Left lung (tissue), 10 donors: ENCODE data around the gene ATP6V0C. TPM values are rescaled to one million over a fixed set of nuclear protein-coding genes. Genes with fewer than 3 reads are reported as not detected.
"Not testable (repeated sequence)": the region's sequence is repeated elsewhere in the genome, so short reads cannot be mapped to it uniquely, and the experiment has no call there.

Experiments used
- ATAC-seq: fragments of 200-7000 bp; cut with Tn5 transposase; one replicate; pipeline ENCODE4 v1.9.1; 2020; ENCODE audit warnings: moderate library complexity
- DNase-seq, 4 donors: peaks; one replicate each; pipeline ENCODE4 v3.0.0-alpha.2; 2013 to 2020
- H3K27ac ChIP-seq, 2 donors: fragments of 200-600 bp; sonication (generic) in 1 of 2; one replicate each; pipeline versions ENCODE4 v1.5.0 to v1.8.0; 2020 to 2021
- H3K27me3 ChIP-seq, 2 donors: fragments of 200-600 bp; sonication (generic) in 1 of 2; one replicate each; pipeline versions ENCODE4 v1.5.0 to v1.8.0; 2020 to 2021
- H3K36me3 ChIP-seq, 2 donors: fragments of 200-600 bp; sonication (generic) in 1 of 2; one replicate each; pipeline versions ENCODE4 v1.5.0 to v1.8.0; 2020 to 2021
- H3K4me1 ChIP-seq, 2 donors: fragments of 200-600 bp; one replicate each; pipeline ENCODE4 v1.8.0; 2021
- H3K4me3 ChIP-seq, 2 donors: fragments of 200-600 bp; sonication (generic) in 1 of 2; one replicate each; pipeline versions ENCODE4 v1.5.0 to v1.8.0; 2020 to 2021; ENCODE audit warnings: mild to moderate bottlenecking in 1 of 2
- H3K9me3 ChIP-seq, 2 donors: fragments of 200-600 bp; sonication (generic) in 1 of 2; one replicate each; pipeline versions ENCODE4 v1.5.0 to v1.8.0; 2020 to 2021
- intact Hi-C, 2 donors: fragments of 100-400 bp; cut with DNase I; formaldehyde crosslinking; loops; one replicate each; pipeline versions ENCODE4 v1.11.2 to v1.14.2; 2022
- polyA plus RNA-seq, 6 donors: library from polyadenylated mRNA; unstranded; fragments of 120-200 nt; gene quantifications; one replicate each; pipeline ENCODE4 v1.2.1, GENCODE V29; 2013; ENCODE audit not compliant: insufficient read length in 6 of 6
- total RNA-seq, 2 donors: library from RNA; stranded (reverse); fragmentation: NEBNext Ultra II Directional; extraction: Animal tissue kit (Norgen Biotek cat#: 25700); gene quantifications; one replicate each; pipeline ENCODE4 v1.2.1, GENCODE V29; 2021
- TF ChIP-seq, protein P1 (sequence below), 2 donors: fragments of 200-600 bp; sonication (generic) in 1 of 2; IDR thresholded peaks; one replicate each; pipeline versions ENCODE4 v1.5.0 to v1.8.0; 2021; ENCODE audit warnings: antibody characterized with exemption in 2 of 2
- donor health status: DM: no; HTN: yes; CAD: no.
- donor health status: DM: no; HTN: no; CAD: no.

ATP6V0C gene
- total and polyA plus RNA-seq, 8 donors, result 76.6 to 333 (median 102) TPM

DNA sequence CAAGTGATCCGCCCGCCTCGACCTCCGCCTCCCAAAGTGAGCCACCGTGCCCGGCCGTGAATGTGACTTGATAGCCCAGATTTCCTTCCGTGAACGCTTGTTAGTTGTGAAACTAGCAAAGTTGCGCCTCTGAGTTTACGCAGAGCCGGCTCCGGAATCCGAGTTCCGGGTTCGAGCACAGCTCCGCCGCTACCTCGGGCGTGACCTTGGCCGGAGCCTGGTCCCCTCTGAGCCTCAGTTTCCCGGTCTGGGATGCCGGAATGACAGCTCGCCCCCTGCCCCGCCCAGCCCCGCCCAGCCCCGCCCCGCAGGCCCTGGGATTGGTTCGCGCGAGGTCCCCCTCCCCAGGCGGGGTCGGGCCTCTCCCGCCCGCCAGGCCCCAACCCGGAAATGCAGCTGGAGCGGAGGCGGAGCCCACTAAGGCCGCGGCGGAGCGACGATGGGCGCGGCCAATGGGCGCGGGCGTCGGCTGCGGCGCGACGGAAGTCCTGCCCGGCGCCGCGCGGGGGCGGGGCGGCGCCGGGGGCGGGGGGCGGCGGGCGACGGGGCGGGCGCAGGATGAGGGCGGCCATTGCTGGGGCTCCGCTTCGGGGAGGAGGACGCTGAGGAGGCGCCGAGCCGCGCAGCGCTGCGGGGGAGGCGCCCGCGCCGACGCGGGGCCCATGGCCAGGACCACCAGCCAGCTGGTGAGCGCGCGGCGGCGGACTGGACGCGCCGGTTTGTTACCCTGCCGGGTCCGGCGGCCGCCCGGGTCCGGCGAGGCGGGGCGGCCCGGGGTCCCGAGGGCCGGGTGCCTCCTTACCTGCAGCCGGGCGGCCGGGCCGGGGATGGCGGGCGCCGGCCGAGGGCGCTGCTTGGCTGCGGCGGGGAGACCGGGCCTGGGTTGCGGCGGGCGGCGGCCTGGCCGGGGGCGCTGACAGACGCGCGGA is 24.0 kb downstream of the ATP6V0C start, which contains the start of gene PDPK1:
Gene PDPK1 (plus strand): TSS at position 571 of the 929 bp plus-strand sequence. CDS start 92 bp downstream, at position 663.
- intact Hi-C loops, result no loop called here
- peak; percentile 92 to 98 (median 96) for DNase-seq
- Histone ChIP-seq H3K36me3 (peaks cover 0 to 5% of the 10 kb centered on the region in 2 donors), H3K27ac (peak within 1 kb of the TSS; percentile 79 to 92), H3K27me3 (no peaks in the 10 kb centered on the region), H3K4me3 (peak within 1 kb of the TSS; percentile 50 to 60), H3K4me1 (peaks cover 15 to 72% of the 10 kb centered on the region in 2 donors), H3K9me3 (no peaks in the 10 kb centered on the region)
- ATAC-seq, result peak; percentile 94
- TF ChIP-seq, protein P1, sequence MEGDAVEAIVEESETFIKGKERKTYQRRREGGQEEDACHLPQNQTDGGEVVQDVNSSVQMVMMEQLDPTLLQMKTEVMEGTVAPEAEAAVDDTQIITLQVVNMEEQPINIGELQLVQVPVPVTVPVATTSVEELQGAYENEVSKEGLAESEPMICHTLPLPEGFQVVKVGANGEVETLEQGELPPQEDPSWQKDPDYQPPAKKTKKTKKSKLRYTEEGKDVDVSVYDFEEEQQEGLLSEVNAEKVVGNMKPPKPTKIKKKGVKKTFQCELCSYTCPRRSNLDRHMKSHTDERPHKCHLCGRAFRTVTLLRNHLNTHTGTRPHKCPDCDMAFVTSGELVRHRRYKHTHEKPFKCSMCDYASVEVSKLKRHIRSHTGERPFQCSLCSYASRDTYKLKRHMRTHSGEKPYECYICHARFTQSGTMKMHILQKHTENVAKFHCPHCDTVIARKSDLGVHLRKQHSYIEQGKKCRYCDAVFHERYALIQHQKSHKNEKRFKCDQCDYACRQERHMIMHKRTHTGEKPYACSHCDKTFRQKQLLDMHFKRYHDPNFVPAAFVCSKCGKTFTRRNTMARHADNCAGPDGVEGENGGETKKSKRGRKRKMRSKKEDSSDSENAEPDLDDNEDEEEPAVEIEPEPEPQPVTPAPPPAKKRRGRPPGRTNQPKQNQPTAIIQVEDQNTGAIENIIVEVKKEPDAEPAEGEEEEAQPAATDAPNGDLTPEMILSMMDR (IDR thresholded peaks at IDR 0.05), result no peak

DNA sequence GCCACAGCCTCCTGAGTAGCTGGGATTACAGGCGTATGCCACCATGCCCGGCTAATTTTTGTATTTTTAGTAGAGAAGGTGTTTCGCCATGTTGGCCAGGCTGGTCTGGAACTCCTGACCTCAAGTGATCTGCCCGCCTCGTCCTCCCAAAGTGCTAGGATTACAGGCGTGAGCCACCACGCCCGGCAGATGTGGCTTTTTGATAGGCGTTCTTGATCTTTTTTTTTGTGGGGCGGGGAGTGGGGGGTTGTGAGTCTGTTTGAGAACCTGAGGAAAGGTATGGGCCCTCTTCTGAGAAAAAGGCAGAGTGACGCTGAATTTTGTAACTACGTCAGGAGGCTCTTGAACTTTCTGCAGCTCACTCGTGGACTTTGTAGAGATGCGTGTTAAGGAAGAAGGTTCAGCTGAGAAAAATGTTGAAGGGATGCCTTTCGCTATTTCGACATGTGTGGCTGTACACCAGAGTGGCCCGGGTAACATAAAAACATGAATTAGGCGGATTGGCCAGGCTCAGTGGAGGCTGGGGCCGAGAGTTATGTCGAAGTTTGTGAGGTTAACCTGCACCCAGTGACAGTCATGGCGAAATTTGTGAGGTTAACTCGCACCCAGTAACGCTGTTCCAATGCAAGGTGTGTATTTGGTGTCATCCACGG is 25.6 kb downstream of the ATP6V0C start:
- intact Hi-C loops, result not testable (repeated sequence)

DNA sequence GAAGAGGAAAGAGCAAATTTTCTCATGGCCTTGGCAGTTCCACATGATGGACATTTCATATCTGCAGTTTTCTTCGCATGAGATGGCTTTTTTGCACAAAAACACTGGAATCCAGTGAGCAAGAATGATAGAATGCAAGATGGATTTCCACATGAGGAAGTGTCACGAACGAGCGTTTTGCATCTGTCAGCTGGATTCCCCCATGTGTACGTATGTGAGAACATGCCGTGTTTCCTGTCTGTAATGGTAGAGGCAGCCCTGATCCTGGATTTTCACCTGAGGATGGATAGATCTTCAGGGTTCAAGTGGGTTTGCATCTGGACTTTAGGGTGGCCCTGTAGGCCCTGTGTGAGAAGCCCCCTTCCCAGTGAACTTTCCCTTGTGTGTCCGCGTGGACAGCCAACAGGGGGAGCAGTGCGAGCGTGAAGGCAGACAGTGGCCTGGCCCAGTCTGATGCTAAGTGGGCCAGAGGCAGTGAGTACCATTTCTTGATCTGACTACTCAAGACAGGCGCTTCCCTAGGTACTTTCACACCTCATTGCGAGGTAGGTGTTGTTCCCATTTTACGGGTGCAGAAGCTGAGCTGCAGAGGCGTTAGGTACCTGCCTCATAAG is 26.2 kb downstream of the ATP6V0C start:
- H3K9me3 ChIP-seq, intact Hi-C loops, ATAC-seq, H3K27me3 ChIP-seq: not testable (repeated sequence)
- Histone ChIP-seq H3K36me3 (peaks cover 0 to 11% of the 10 kb centered on the region in 2 donors), H3K4me3 (peak overlapping the region in 1 of 2 donors; percentile 60), H3K27ac (peak overlapping the region in 1 of 2 donors; percentile 50), H3K4me1 (peaks cover 13 to 55% of the 10 kb centered on the region in 2 donors)
- peak in 1 of 4 donors; percentile 35 for DNase-seq

More for the DNA sequence above, 25.6 kb downstream of the ATP6V0C start:
- H3K27me3 ChIP-seq, ATAC-seq, H3K36me3 ChIP-seq, H3K9me3 ChIP-seq: not testable (repeated sequence)
- peaks cover 13 to 60% of the 10 kb centered on the region in 2 donors for H3K4me1 ChIP-seq
- H3K4me3 ChIP-seq, result peak overlapping the region in 1 of 2 donors; percentile 60
- H3K27ac ChIP-seq, result peak overlapping the region in 1 of 2 donors; percentile 50
- peak in 1 of 4 donors; percentile 23 for DNase-seq

DNA sequence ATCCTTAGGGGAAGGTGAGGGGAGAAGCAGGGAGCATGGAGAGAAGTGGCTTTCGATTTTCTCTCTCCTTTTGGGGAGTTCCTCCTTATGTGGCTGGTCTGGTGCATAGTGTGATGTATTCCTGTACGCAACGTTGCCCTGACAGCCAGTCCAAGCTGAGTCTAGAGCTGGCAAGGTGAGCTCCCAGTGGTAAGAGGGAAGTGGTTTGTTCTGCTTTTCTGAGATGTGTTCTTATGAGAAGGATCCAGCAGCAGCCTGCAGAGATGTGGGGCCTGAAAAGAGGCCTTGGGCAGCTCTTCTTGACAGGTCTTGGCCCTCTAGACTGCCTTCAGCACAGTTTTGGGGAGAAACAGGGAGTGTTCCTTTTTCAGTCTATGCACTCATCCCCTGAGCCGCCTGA is 27.2 kb downstream of the ATP6V0C start:
- H3K27ac ChIP-seq, result peak overlapping the region in 1 of 2 donors; percentile 50
- DNase-seq, H3K9me3 ChIP-seq, ATAC-seq, H3K27me3 ChIP-seq, H3K4me3 ChIP-seq, intact Hi-C loops: not testable (repeated sequence)
- H3K36me3 ChIP-seq, result peaks cover 0 to 11% of the 10 kb centered on the region in 2 donors
- peaks cover 13 to 47% of the 10 kb centered on the region in 2 donors for H3K4me1 ChIP-seq

DNA sequence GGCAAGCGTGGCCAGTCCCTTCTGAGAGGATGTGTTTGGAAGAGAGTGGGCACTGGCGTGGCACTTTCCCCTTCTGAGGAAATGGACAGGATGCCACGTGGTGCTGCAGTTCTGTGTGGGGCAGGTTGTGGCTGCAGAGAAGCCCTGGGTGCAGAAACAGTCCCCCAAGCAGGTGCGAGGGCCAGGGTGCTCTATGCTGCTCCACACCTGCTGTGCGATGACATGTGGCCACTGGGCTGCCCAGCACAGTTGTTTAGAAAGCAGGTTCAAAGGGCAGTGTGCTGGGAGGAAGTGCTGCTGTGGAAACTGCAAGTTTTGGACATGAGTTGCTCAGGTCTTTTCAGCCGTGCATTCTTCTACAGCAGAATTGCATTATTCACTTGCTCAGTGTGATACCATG is 27.7 kb downstream of the ATP6V0C start:
- H3K36me3 ChIP-seq, result peaks cover 0 to 11% of the 10 kb centered on the region in 2 donors
- ATAC-seq, H3K27me3 ChIP-seq, H3K4me3 ChIP-seq, H3K9me3 ChIP-seq, intact Hi-C loops: not testable (repeated sequence)
- peak in 1 of 4 donors; percentile 45 for DNase-seq
- H3K27ac ChIP-seq, result peak overlapping the region in 1 of 2 donors; percentile 50
- H3K4me1 ChIP-seq, result peaks cover 13 to 47% of the 10 kb centered on the region in 2 donors

DNA sequence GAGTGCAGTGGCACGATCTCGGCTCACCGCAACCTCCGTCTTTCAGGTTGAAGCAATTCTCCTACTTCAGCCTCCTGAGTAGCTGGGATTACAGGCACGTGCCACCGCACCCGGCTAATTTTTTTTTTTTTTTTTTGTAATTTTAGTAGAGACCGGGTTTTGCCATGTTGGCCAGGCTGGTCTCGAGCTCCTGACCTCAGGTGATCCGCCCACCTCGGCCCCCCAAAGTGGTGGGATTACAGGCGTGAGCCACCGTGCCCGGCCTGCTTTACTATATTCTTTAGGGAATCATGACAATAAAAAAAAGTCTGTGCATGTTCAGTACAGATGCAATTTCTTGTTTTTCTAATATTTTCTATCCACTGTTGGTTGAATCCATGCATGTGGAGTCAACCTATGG is 30.0 kb downstream of the ATP6V0C start:
- peaks cover 0 to 11% of the 10 kb centered on the region in 2 donors for H3K36me3 ChIP-seq
- ATAC-seq, H3K9me3 ChIP-seq, H3K27me3 ChIP-seq, intact Hi-C loops, H3K27ac ChIP-seq, H3K4me3 ChIP-seq: not testable (repeated sequence)
- DNase-seq, result peak in 1 of 4 donors; percentile 31
- peaks cover 13 to 38% of the 10 kb centered on the region in 2 donors for H3K4me1 ChIP-seq

DNA sequence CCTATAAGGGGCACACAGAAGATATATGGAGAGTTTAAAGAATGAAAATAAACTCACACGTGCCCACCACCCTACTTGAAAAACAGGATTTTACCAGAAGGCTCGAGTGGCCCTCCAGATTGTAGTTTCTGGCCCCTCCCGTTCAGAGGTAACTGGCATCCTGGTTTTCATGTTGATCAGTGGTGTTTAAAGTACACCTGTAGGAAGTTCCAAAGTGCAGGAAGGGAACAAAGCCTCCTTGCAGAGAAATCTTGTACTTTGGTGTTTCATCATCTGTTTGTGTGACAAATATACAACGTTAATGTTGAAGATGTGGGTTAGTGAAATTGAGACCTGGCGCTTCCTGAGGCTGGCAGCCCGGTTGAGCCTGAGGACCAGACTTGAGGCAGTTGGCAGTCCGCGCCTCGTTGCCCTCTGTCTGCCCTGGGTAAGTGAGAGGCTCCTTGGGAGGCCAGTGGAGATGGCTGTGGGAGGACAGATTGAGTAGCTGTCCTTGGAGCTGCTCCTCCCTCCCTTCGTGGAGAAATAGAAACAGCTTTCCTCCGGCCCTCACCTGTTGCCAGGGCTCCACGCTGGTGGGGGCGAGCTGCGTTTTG is 36.6 kb downstream of the ATP6V0C start:
- H3K4me1 ChIP-seq, H3K27me3 ChIP-seq, H3K9me3 ChIP-seq, H3K27ac ChIP-seq, H3K4me3 ChIP-seq, DNase-seq, intact Hi-C loops, H3K36me3 ChIP-seq: not testable (repeated sequence)
- peak; percentile 71 for ATAC-seq

DNA sequence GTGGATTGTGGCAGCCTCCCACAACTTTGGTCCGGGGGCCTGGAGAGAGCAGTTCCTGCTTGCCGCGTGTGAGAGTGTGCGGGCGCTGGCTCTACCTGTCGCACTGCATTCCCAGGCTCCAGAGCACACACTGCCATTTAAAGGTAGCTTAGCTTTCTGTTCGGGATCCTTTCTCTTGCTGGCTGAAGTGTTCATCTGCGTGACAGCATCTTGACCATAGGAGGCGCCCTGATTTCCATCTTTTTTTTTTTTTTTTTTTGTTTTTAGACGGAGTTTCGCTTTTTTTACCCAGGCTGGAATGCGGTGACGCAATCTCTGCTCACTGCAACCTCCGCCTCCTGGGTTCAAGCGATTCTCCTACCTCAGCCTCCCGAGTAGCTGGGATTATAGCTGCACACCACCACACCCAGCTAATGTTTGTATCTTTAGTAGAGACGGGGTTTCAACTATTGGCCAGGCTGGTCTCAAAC is 37.7 kb downstream of the ATP6V0C start:
- peak; percentile 72 for ATAC-seq
- DNase-seq, result peak in 2 of 4 donors; percentile 8 to 43
- H3K4me1 ChIP-seq, intact Hi-C loops, H3K27me3 ChIP-seq, H3K36me3 ChIP-seq, H3K27ac ChIP-seq, H3K4me3 ChIP-seq, H3K9me3 ChIP-seq: not testable (repeated sequence)

DNA sequence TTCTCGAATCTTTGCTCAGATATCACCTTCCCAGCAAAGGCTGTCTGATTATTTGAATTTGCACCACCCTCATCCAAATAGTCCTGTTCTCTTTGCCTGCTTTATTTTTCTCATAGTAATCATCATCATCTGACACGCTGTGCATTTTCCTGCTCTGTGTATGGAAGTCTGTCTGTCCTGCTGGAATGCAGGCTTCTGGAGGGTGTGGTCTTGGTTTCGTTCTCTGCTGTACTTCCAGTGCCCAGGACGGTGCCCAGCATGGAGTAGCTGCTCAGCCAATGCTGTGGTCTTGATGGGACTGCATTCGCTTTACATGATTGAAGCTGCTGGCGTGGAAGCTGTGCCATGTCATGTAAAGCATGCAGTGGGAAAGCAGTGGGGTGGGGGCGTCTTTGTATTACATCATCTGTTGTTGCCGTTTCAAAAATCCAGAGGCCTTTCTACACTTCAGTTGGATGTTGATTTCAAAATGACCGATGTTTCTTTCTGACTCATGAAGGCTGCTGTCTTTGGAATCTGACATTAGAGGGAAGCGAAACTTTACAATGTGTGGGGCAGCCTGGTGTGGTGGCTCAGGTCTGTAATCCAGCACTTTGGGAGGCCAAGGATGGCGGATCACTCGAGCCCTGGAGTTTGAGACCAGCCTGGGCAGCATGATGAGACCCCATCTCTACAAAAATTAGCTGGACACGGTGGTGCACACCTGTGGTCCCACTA is 41.1 kb downstream of the ATP6V0C start:
- H3K27me3 ChIP-seq, intact Hi-C loops, DNase-seq, H3K4me3 ChIP-seq, H3K9me3 ChIP-seq, H3K27ac ChIP-seq, H3K36me3 ChIP-seq, H3K4me1 ChIP-seq: not testable (repeated sequence)
- ATAC-seq, result peak; percentile 8

DNA sequence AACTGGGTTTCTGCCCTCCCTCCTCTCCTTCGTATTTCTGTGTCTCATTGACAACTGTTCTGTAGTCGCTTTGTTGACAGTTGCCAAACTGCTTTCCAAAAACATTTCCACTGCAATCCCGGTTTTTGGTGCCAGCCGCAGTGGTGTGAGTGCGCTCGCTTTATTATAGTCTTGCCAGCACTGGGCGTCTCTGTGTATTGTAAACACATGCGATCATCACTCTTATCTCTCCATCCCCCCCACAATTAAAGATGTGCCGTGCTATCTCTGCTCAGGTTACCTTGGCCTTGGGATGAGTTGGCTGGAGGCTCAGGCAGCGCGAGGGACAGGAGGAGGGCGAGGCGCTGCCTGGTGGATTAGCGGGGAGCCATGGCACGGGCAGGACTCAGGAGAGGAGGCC is 43.4 kb downstream of the ATP6V0C start:
- H3K4me1 ChIP-seq, H3K4me3 ChIP-seq, ATAC-seq, DNase-seq, intact Hi-C loops, H3K27ac ChIP-seq, H3K9me3 ChIP-seq, H3K36me3 ChIP-seq, H3K27me3 ChIP-seq: not testable (repeated sequence)
